Endothelial cell of umbilical vein (primary cell): ENCODE measurements around the gene MINDY3.

Experiments used
- CTCF ChIP-seq, 2 donors: IDR thresholded peaks; 1 replicate in 1 of 2; 2 replicates in 1 of 2; pipeline ENCODE4 v1.5.1; 2011; ENCODE audit warnings: low read length in 2 of 2, mild to moderate bottlenecking in 2 of 2, moderate library complexity in 2 of 2, control low read depth in 1 of 2, inconsistent platforms in 1 of 2, low read depth in 1 of 2; ENCODE audit not compliant: insufficient read depth in 1 of 2; ENCODE audit errors: extremely low read depth in 1 of 2
- EZH2 ChIP-seq: IDR thresholded peaks from 2 replicates; pipeline ENCODE4 v1.6.1; 2012; ENCODE audit warnings: borderline replicate concordance, low read depth, mild to moderate bottlenecking, moderate library complexity, low read length, inconsistent platforms; ENCODE audit not compliant: severe bottlenecking
- FOS ChIP-seq: IDR thresholded peaks from 2 replicates; pipeline ENCODE4 v1.6.1; 2011; ENCODE audit warnings: mild to moderate bottlenecking, low read length, moderate library complexity, borderline replicate concordance; ENCODE audit not compliant: insufficient read depth
- GATA2 ChIP-seq: IDR thresholded peaks from 2 replicates; pipeline ENCODE4 v1.7.0; 2011; ENCODE audit warnings: low read depth, mild to moderate bottlenecking, moderate library complexity, mixed read lengths, low read length; ENCODE audit not compliant: insufficient read length, insufficient read depth
- JUN ChIP-seq: IDR thresholded peaks from 2 replicates; pipeline ENCODE4 v1.6.1; 2011; ENCODE audit warnings: borderline replicate concordance, low read depth; ENCODE audit not compliant: insufficient read length, insufficient read depth
- MAX ChIP-seq: IDR thresholded peaks from 2 replicates; pipeline ENCODE4 v1.6.1; 2011; ENCODE audit not compliant: insufficient read depth, insufficient read length
- MYC ChIP-seq: IDR thresholded peaks from one replicate; pipeline ENCODE4 v1.6.1; 2011; ENCODE audit warnings: mild to moderate bottlenecking, low read depth, low read length
- POLR2A ChIP-seq: IDR thresholded peaks from 2 replicates; pipeline ENCODE4 v1.6.1; 2012; ENCODE audit warnings: low read depth, mild to moderate bottlenecking, control low read depth, low read length
- POLR2AphosphoS5 ChIP-seq: IDR thresholded peaks from 2 replicates; pipeline ENCODE4 v1.6.1; 2012; ENCODE audit warnings: low read depth, mild to moderate bottlenecking, control low read depth, low read length, moderate library complexity; ENCODE audit not compliant: insufficient read depth

- TF ChIP-seq CTCF (IDR thresholded peaks at IDR 0.05; ENCODE audit: extremely low read depth in 1 of 2, insufficient read depth in 1 of 2, low read depth in 1 of 2, low read length in 2 of 2) (no peak), POLR2AphosphoS5 (no peak), POLR2A (no peak), JUN (no peak), MYC (no peak), EZH2 (no peak), GATA2 (no peak), FOS (no peak), MAX (no peak)
These were observed 116.9 kb downstream of the MINDY3 start for GRCh38 chr10:15743443-15743842.
